GM23338 (cell line): ENCODE results near the gene DCLK2. TPM values are rescaled to one million over a fixed set of nuclear protein-coding genes. Genes with fewer than 3 reads are reported as not detected.

Source experiments
- ATAC-seq: fragments of 200-7000 bp; cut with Tn5 transposase; 3 replicates; pipeline ENCODE4 v1.9.1; 2020
- DNase-seq: peaks from one replicate; pipeline ENCODE4 v3.0.0-alpha.2; 2015; ENCODE audit warnings: low spot score
- H2AFZ ChIP-seq: fragments of 200-600 bp; sonication (generic); 2 replicates; pipeline ENCODE4 v1.8.0; 2016; ENCODE audit warnings: antibody characterized with exemption, mild to moderate bottlenecking, moderate library complexity
- H3F3A ChIP-seq: fragments of 200-600 bp; sonication (generic); replicated peaks from 2 replicates; pipeline ENCODE4 v1.8.0; 2017; ENCODE audit warnings: antibody characterized with exemption, mixed run types, low read depth
- H3K27ac ChIP-seq: fragments of 200-600 bp; sonication (generic); 2 replicates; pipeline ENCODE4 v1.6.1; 2016; ENCODE audit warnings: low read depth
- H3K27me3 ChIP-seq: fragments of 200-600 bp; sonication (generic); 2 replicates; pipeline ENCODE4 v1.8.0; 2016; ENCODE audit warnings: mild to moderate bottlenecking, mixed run types, moderate library complexity; ENCODE audit not compliant: insufficient read depth
- H3K36me3 ChIP-seq: fragments of 200-600 bp; sonication (generic); 2 replicates; pipeline ENCODE4 v1.8.0; 2016; ENCODE audit warnings: mild to moderate bottlenecking; ENCODE audit not compliant: insufficient read depth
- H3K4me1 ChIP-seq: fragments of 200-600 bp; sonication (generic); 2 replicates; pipeline ENCODE4 v1.8.0; 2016; ENCODE audit warnings: mild to moderate bottlenecking, moderate library complexity; ENCODE audit not compliant: insufficient read depth
- H3K4me2 ChIP-seq: fragments of 200-600 bp; sonication (generic); 2 replicates; pipeline ENCODE4 v1.7.1; 2017; ENCODE audit warnings: mixed run types
- H3K4me3 ChIP-seq: fragments of 200-600 bp; sonication (generic); 2 replicates; pipeline ENCODE4 v1.6.1; 2016; ENCODE audit warnings: mixed run types
- H3K79me2 ChIP-seq: fragments of 200-600 bp; sonication (generic); replicated peaks from 2 replicates; pipeline ENCODE4 v1.8.0; 2017; ENCODE audit warnings: mild to moderate bottlenecking; ENCODE audit not compliant: insufficient read depth
- H3K9me2 ChIP-seq: fragments of 200-600 bp; sonication (generic); 2 replicates; pipeline ENCODE4 v1.8.0; 2017; ENCODE audit not compliant: insufficient read depth
- H4K20me1 ChIP-seq: fragments of 200-600 bp; sonication (generic); replicated peaks from 2 replicates; pipeline ENCODE4 v1.8.0; 2017; ENCODE audit warnings: mild to moderate bottlenecking; ENCODE audit not compliant: insufficient read depth
- H3K27ac Mint-ChIP-seq: 2 replicates; pipeline ENCODE4 v1.8.0; 2020; ENCODE audit warnings: inconsistent platforms, mild to moderate bottlenecking, moderate library complexity, mixed read lengths
- H3K27me3 Mint-ChIP-seq: 3 replicates; pipeline ENCODE4 v1.8.0; 2022; ENCODE audit warnings: low read depth, mild to moderate bottlenecking, moderate library complexity, mixed read lengths, inconsistent platforms; ENCODE audit not compliant: insufficient read depth, poor library complexity
- H3K36me3 Mint-ChIP-seq: 3 replicates; pipeline ENCODE4 v1.8.0; 2021; ENCODE audit warnings: low read depth, mild to moderate bottlenecking, inconsistent platforms, moderate library complexity, mixed read lengths
- H3K4me1 Mint-ChIP-seq: 3 replicates; pipeline ENCODE4 v1.8.0; 2020; ENCODE audit warnings: mild to moderate bottlenecking, inconsistent platforms, mixed read lengths
- H3K4me3 Mint-ChIP-seq: 3 replicates; pipeline ENCODE4 v1.8.0; 2021; ENCODE audit warnings: moderate library complexity, mild to moderate bottlenecking, inconsistent platforms, mixed read lengths
- H3K9me3 Mint-ChIP-seq: 3 replicates; pipeline ENCODE4 v1.8.0; 2020; ENCODE audit warnings: moderate library complexity, mild to moderate bottlenecking, inconsistent platforms, mixed read lengths
- CREB1 ChIP-seq: fragments of 250-450 bp; sonication (Bioruptor Pico); IDR thresholded peaks from 2 replicates; pipeline ENCODE4 v1.5.0; 2020; ENCODE audit warnings: low read depth, mild to moderate bottlenecking, moderate library complexity
- EZH2 ChIP-seq: fragments of 200-600 bp; sonication (generic); IDR thresholded peaks from one replicate; pipeline ENCODE4 v1.8.0; 2017; ENCODE audit warnings: antibody characterized with exemption, mild to moderate bottlenecking, low read depth; ENCODE audit not compliant: unreplicated experiment
- EZH2phosphoT487 ChIP-seq: fragments of 200-600 bp; sonication (generic); IDR thresholded peaks from one replicate; pipeline ENCODE4 v1.8.1; 2018; ENCODE audit warnings: antibody characterized with exemption; ENCODE audit not compliant: unreplicated experiment
- JUNB ChIP-seq: IDR thresholded peaks from one replicate; pipeline ENCODE4 v1.6.1; 2016; ENCODE audit warnings: antibody characterized with exemption; ENCODE audit not compliant: unreplicated experiment
- NANOG ChIP-seq: IDR thresholded peaks from 2 replicates; pipeline ENCODE4 v1.6.1; 2016; ENCODE audit warnings: antibody characterized with exemption, borderline replicate concordance
- POLR2AphosphoS5 ChIP-seq: IDR thresholded peaks from 2 replicates; pipeline ENCODE4 v1.6.1; 2016; ENCODE audit warnings: antibody characterized with exemption, low read depth
- STAT1 ChIP-seq: IDR thresholded peaks from one replicate; pipeline ENCODE4 v1.6.1; 2016; ENCODE audit warnings: antibody characterized with exemption; ENCODE audit not compliant: unreplicated experiment
- ZNF114 ChIP-seq: fragments of 250-450 bp; sonication (Bioruptor Pico); IDR thresholded peaks from 2 replicates; pipeline ENCODE4 v1.5.0; 2020; ENCODE audit warnings: mild to moderate bottlenecking, moderate library complexity
- ZNF331 ChIP-seq: fragments of 250-450 bp; sonication (Bioruptor Pico); IDR thresholded peaks from 2 replicates; pipeline ENCODE4 v1.5.0; 2020; ENCODE audit warnings: low read depth, mild to moderate bottlenecking, moderate library complexity
- polyA plus RNA-seq: library from polyadenylated mRNA; unstranded; fragments of >200 nt; fragmentation: Nextera tagmentation; extraction: Ambion mirVana; gene quantifications from 2 replicates; pipeline ENCODE4 v1.2.1, GENCODE V29; 2016
- total RNA-seq: library from RNA; depleted of rRNA; stranded (reverse); fragments of >200 nt; shearing (Covaris generic); gene quantifications from 2 replicates; pipeline ENCODE4 v1.2.3, GENCODE V29; 2014
- TF ChIP-seq, protein P1 (sequence below): fragments of 250-450 bp; sonication (Bioruptor Pico); IDR thresholded peaks from 2 replicates; pipeline ENCODE4 v1.5.0; 2020; ENCODE audit warnings: mild to moderate bottlenecking, moderate library complexity
- TF ChIP-seq, protein P2 (sequence below): IDR thresholded peaks from 2 replicates; pipeline ENCODE4 v1.6.1; 2016; ENCODE audit warnings: antibody characterized with exemption
- TF ChIP-seq, protein P3 (sequence below): IDR thresholded peaks from one replicate; pipeline ENCODE4 v1.6.1; 2018; ENCODE audit warnings: antibody characterized with exemption; ENCODE audit not compliant: unreplicated experiment
- TF ChIP-seq, protein P4 (sequence below), 2 experiments: fragments of 200-600 bp in 1 of 2; sonication (generic) in 1 of 2; conservative IDR thresholded peaks; 2 replicates each; pipeline versions ENCODE4 v1.5.1 to v1.6.1; 2016 to 2017; ENCODE audit warnings: antibody characterized with exemption in 2 of 2, low read depth in 2 of 2, mild to moderate bottlenecking in 2 of 2, moderate library complexity in 1 of 2

Gene DCLK2
- total and polyA plus RNA-seq, 2 experiments from 2014 or later: 0.49 TPM; not detected in 1

DNA sequence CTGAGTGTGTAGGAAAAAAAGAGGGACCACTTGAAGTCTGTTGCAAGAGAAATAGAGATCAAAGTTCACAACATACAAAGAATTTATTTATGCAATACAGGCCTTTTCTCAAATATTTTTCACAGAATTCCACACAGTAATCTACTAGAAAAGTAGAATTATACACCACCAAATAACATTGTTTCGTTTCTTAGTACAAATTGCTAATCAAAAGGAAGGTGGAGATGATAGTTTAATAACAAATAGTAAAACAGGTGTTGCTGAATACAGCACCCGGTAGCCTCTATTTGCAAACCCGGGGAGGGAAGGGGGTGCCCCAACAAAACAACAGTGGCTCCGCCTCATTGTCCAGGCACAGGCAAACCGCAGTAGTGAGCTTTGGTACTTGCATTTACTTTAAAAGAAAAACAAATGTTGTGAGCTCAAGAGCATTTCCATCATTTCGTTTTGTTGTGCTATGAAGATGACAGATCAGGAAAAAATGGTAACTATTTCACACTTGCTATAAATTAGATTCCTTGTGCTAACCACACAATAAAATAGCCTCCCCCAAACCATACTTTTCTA, 186.4 kb downstream of the DCLK2 start:
- H3K4me1 ChIP-seq: peaks cover 4% of the 10 kb centered on the region
- no peaks in the 10 kb centered on the region for H3K36me3 ChIP-seq
- H3K36me3 Mint-ChIP-seq: no peaks in the 10 kb centered on the region
- ATAC-seq: no peak
- H3K79me2 ChIP-seq: no peaks in the 10 kb centered on the region
- DNase-seq: no peak
- H3K9me2 ChIP-seq: no peaks in the 10 kb centered on the region
- H3K4me3 Mint-ChIP-seq: no peak overlapping the region
- H3K27ac ChIP-seq: no peak overlapping the region
- H3K9me3 Mint-ChIP-seq: no peaks in the 10 kb centered on the region
- no peaks in the 10 kb centered on the region for H3K27me3 ChIP-seq
- no peaks in the 10 kb centered on the region for H4K20me1 ChIP-seq
- no peak overlapping the region for H3K4me2 ChIP-seq
- no peak overlapping the region for H3K27ac Mint-ChIP-seq
- H3F3A ChIP-seq: no peaks in the 10 kb centered on the region
- H3K4me1 Mint-ChIP-seq: peaks cover 17% of the 10 kb centered on the region
- TF ChIP-seq EZH2 (no peak), JUNB (no peak), STAT1 (no peak), EZH2phosphoT487 (no peak), NANOG (no peak), ZNF331 (CRISPR knock-in tag) (no peak), ZNF114 (no peak), POLR2AphosphoS5 (no peak), CREB1 (no peak)
- TF ChIP-seq, protein P1, sequence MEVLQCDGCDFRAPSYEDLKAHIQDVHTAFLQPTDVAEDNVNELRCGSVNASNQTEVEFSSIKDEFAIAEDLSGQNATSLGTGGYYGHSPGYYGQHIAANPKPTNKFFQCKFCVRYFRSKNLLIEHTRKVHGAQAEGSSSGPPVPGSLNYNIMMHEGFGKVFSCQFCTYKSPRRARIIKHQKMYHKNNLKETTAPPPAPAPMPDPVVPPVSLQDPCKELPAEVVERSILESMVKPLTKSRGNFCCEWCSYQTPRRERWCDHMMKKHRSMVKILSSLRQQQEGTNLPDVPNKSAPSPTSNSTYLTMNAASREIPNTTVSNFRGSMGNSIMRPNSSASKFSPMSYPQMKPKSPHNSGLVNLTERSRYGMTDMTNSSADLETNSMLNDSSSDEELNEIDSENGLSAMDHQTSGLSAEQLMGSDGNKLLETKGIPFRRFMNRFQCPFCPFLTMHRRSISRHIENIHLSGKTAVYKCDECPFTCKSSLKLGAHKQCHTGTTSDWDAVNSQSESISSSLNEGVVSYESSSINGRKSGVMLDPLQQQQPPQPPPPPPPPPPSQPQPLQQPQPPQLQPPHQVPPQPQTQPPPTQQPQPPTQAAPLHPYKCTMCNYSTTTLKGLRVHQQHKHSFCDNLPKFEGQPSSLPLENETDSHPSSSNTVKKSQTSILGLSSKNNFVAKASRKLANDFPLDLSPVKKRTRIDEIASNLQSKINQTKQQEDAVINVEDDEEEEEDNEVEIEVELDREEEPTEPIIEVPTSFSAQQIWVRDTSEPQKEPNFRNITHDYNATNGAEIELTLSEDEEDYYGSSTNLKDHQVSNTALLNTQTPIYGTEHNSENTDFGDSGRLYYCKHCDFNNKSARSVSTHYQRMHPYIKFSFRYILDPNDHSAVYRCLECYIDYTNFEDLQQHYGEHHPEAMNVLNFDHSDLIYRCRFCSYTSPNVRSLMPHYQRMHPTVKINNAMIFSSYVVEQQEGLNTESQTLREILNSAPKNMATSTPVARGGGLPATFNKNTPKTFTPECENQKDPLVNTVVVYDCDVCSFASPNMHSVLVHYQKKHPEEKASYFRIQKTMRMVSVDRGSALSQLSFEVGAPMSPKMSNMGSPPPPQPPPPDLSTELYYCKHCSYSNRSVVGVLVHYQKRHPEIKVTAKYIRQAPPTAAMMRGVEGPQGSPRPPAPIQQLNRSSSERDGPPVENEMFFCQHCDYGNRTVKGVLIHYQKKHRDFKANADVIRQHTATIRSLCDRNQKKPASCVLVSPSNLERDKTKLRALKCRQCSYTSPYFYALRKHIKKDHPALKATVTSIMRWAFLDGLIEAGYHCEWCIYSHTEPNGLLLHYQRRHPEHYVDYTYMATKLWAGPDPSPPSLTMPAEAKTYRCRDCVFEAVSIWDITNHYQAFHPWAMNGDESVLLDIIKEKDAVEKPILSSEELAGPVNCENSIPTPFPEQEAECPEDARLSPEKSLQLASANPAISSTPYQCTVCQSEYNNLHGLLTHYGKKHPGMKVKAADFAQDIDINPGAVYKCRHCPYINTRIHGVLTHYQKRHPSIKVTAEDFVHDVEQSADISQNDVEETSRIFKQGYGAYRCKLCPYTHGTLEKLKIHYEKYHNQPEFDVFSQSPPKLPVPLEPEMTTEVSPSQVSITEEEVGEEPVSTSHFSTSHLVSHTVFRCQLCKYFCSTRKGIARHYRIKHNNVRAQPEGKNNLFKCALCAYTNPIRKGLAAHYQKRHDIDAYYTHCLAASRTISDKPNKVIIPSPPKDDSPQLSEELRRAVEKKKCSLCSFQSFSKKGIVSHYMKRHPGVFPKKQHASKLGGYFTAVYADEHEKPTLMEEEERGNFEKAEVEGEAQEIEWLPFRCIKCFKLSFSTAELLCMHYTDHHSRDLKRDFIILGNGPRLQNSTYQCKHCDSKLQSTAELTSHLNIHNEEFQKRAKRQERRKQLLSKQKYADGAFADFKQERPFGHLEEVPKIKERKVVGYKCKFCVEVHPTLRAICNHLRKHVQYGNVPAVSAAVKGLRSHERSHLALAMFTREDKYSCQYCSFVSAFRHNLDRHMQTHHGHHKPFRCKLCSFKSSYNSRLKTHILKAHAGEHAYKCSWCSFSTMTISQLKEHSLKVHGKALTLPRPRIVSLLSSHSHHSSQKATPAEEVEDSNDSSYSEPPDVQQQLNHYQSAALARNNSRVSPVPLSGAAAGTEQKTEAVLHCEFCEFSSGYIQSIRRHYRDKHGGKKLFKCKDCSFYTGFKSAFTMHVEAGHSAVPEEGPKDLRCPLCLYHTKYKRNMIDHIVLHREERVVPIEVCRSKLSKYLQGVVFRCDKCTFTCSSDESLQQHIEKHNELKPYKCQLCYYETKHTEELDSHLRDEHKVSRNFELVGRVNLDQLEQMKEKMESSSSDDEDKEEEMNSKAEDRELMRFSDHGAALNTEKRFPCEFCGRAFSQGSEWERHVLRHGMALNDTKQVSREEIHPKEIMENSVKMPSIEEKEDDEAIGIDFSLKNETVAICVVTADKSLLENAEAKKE (CRISPR knock-in tag): no peak
- TF ChIP-seq, protein P2, sequence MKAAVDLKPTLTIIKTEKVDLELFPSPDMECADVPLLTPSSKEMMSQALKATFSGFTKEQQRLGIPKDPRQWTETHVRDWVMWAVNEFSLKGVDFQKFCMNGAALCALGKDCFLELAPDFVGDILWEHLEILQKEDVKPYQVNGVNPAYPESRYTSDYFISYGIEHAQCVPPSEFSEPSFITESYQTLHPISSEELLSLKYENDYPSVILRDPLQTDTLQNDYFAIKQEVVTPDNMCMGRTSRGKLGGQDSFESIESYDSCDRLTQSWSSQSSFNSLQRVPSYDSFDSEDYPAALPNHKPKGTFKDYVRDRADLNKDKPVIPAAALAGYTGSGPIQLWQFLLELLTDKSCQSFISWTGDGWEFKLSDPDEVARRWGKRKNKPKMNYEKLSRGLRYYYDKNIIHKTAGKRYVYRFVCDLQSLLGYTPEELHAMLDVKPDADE: no peak
- TF ChIP-seq, protein P3, sequence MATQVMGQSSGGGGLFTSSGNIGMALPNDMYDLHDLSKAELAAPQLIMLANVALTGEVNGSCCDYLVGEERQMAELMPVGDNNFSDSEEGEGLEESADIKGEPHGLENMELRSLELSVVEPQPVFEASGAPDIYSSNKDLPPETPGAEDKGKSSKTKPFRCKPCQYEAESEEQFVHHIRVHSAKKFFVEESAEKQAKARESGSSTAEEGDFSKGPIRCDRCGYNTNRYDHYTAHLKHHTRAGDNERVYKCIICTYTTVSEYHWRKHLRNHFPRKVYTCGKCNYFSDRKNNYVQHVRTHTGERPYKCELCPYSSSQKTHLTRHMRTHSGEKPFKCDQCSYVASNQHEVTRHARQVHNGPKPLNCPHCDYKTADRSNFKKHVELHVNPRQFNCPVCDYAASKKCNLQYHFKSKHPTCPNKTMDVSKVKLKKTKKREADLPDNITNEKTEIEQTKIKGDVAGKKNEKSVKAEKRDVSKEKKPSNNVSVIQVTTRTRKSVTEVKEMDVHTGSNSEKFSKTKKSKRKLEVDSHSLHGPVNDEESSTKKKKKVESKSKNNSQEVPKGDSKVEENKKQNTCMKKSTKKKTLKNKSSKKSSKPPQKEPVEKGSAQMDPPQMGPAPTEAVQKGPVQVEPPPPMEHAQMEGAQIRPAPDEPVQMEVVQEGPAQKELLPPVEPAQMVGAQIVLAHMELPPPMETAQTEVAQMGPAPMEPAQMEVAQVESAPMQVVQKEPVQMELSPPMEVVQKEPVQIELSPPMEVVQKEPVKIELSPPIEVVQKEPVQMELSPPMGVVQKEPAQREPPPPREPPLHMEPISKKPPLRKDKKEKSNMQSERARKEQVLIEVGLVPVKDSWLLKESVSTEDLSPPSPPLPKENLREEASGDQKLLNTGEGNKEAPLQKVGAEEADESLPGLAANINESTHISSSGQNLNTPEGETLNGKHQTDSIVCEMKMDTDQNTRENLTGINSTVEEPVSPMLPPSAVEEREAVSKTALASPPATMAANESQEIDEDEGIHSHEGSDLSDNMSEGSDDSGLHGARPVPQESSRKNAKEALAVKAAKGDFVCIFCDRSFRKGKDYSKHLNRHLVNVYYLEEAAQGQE: no peak
- TF ChIP-seq, protein P4, sequence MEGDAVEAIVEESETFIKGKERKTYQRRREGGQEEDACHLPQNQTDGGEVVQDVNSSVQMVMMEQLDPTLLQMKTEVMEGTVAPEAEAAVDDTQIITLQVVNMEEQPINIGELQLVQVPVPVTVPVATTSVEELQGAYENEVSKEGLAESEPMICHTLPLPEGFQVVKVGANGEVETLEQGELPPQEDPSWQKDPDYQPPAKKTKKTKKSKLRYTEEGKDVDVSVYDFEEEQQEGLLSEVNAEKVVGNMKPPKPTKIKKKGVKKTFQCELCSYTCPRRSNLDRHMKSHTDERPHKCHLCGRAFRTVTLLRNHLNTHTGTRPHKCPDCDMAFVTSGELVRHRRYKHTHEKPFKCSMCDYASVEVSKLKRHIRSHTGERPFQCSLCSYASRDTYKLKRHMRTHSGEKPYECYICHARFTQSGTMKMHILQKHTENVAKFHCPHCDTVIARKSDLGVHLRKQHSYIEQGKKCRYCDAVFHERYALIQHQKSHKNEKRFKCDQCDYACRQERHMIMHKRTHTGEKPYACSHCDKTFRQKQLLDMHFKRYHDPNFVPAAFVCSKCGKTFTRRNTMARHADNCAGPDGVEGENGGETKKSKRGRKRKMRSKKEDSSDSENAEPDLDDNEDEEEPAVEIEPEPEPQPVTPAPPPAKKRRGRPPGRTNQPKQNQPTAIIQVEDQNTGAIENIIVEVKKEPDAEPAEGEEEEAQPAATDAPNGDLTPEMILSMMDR (conservative IDR thresholded peaks at IDR 0.05; ENCODE audit: low read depth in 2 of 2): no peak
- peaks cover 1% of the 10 kb centered on the region for H3K27me3 Mint-ChIP-seq
- no peak overlapping the region for H2AFZ ChIP-seq
- H3K4me3 ChIP-seq: no peak overlapping the region
